ENCODE results near the gene ZNRF1. TPM values are rescaled to one million over a fixed set of nuclear protein-coding genes. Genes with fewer than 3 reads are reported as not detected.

ZNRF1 gene
- total and polyA plus RNA-seq, 2 of the 8 experiments (the other 6 are each of a cell fraction or from before 2014, with no cell fraction given): 33.5 to 52.9 TPM

DNA sequence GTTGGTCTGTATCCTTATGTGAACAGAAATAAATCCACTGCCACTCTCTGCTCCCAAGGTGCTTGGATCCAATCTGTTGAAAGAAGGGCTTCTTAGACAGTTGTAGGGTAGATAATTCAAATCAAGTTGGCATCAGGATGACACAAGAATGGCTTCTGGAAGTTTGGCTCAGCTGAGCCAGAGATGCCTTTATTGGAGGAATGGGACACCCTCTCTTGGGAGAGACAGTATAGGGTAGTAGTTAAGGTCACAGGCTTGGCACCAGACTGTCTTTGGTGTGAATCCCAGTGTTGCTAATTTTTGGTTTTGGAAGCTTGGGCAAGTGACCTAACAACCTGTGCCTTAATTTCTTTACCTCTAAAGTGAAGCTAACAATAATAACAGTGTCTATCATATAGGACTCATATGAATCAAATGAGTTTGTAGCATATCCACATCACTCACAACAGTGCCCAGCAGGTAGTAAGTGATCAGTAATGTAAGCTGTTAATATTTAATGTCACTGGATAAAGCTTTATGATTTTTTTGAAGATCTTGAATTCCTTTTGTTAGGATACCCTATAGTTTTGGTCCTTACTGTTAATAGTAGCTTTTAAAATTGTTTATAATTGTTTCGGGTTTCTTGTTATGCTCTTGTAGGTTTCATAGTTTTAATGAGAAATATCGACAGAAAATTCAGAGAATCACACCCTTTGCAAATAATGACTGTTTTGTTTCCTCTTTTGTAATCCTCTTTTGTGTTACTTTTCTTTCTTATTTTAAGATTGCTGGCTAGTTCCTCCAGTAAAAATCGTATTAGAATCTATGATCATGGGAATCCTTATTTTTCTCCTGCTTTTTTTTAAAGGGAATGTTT is 19.1 kb downstream of the ZNRF1 start:
- H3K23ac ChIP-seq (ENCODE audit: insufficient read length): no peak overlapping the region
- H2AK5ac ChIP-seq (ENCODE audit: low read depth, low read length): no peak overlapping the region
- peaks cover 13 to 92% of the 10 kb centered on the region in 2 experiments for H3K79me2 ChIP-seq (ENCODE audit: control insufficient read depth in 1 of 2, insufficient read depth in 2 of 2, low read length in 2 of 2)
- H3K4ac ChIP-seq (replicated peaks; ENCODE audit: insufficient read length, low read depth, low read length): no peak overlapping the region
- H3K79me1 ChIP-seq (ENCODE audit: low read depth, low read length): no peaks in the 10 kb centered on the region
- H3K36me3 ChIP-seq (ENCODE audit: control insufficient read depth in 2 of 4, insufficient read depth in 4 of 4, low read length in 3 of 4): peaks cover 0 to 10% (median 1%) of the 10 kb centered on the region in 4 experiments; a peak in 3 of 8 replicates
- no peak overlapping the region for H2AFZ ChIP-seq (ENCODE audit: low read length)
- no peak overlapping the region for H3K9ac ChIP-seq (replicated peaks in 1 of 4; ENCODE audit: extremely low read depth in 1 of 4, low read depth in 3 of 4, low read length in 3 of 4)
- FAIRE-seq (no peak), DNase-seq (ENCODE audit: low read depth in 1 of 2, low spot score in 2 of 2) (no peak)
- no peak overlapping the region for H2BK15ac ChIP-seq (ENCODE audit: low read length)
- no peak overlapping the region for H3K18ac ChIP-seq (ENCODE audit: extremely low read depth, low read length)
- H3K14ac ChIP-seq (ENCODE audit: insufficient read length): no peak overlapping the region
- no peak overlapping the region for H4K91ac ChIP-seq (replicated peaks; ENCODE audit: insufficient read length, low read length)
- no peak overlapping the region for H4K8ac ChIP-seq (ENCODE audit: extremely low read depth, insufficient read depth, low read length)
- ChIA-PET CTCF (ENCODE audit: partially characterized antibody) (interaction anchor here (0.9 to 1.5 kb wide), 4 partner anchors 10 to 93 kb away, joined by 3 to 5 read pairs (median 4); no protein-coding TSS in a partner anchor), POLR2A (ENCODE audit: partially characterized antibody) (interaction anchor here (1.1 kb wide), 1 partner anchor 11 kb away, joined by 4 read pairs; no protein-coding TSS in a partner anchor)
- no peak overlapping the region for H3K4me3 ChIP-seq (ENCODE audit: extremely low read depth in 1 of 4, insufficient read depth in 2 of 4, low read depth in 3 of 4, low read length in 4 of 4)
- 81% methylated on average over 3 of the region's 3 CpGs; no CpG with 5 or more reads in 1 of the 2 experiments for WGBS, 2 experiments (ENCODE audit: extremely low coverage in 1 of 2, insufficient coverage in 1 of 2, insufficient read length in 1 of 2, insufficient replicate concordance in 2 of 2, low coverage in 1 of 2, low lambda C conversion rate in 2 of 2, missing lambda C conversion rate in 1 of 2)
- no peak overlapping the region for H2BK120ac ChIP-seq (replicated peaks; ENCODE audit: low read depth, low read length)
- H3K4me1 ChIP-seq (replicated peaks in 1 of 4; ENCODE audit: control insufficient read depth in 3 of 4, insufficient read depth in 4 of 4, low read length in 3 of 4): no peaks in the 10 kb centered on the region
- no peak overlapping the region for H4K5ac ChIP-seq (ENCODE audit: insufficient read length, low read depth, low read length)
- H3K9me3 ChIP-seq (ENCODE audit: insufficient read depth in 2 of 2, low read depth in 1 of 2, low read length in 1 of 2): peaks cover 5 to 7% of the 10 kb centered on the region in 2 experiments; a peak in 2 of 4 replicates
- no peak overlapping the region for H3K56ac ChIP-seq (replicated peaks; ENCODE audit: insufficient read length, low read depth, low read length)
- H3K27me3 ChIP-seq (replicated peaks in 1 of 4; ENCODE audit: control insufficient read depth in 3 of 4, extremely low read depth in 1 of 4, insufficient read depth in 3 of 4, low read length in 3 of 4): no peaks in the 10 kb centered on the region
- TF ChIP-seq BRCA1 (IDR thresholded peaks at IDR 0.05; ENCODE audit: low read depth, low read length) (no peak), RNF2 (IDR thresholded peaks at IDR 0.05; ENCODE audit: borderline replicate concordance, low read depth, low read length, missing control alignments, poor library complexity, severe bottlenecking) (no peak), KDM5A (IDR thresholded peaks at IDR 0.05; ENCODE audit: low read length) (no peak)
- H3K23me2 ChIP-seq (ENCODE audit: low read depth, low read length): no peaks in the 10 kb centered on the region
- no peak overlapping the region for H3K4me2 ChIP-seq (ENCODE audit: insufficient read depth in 1 of 2, low read depth in 2 of 2, low read length in 2 of 2)
- H4K20me1 ChIP-seq (replicated peaks in 1 of 2; ENCODE audit: control insufficient read depth in 1 of 2, insufficient read depth in 2 of 2, low read length in 2 of 2): peaks cover 3 to 7% of the 10 kb centered on the region in 2 experiments
- no peak overlapping the region for H2BK12ac ChIP-seq (ENCODE audit: low read depth, low read length)
- H2BK5ac ChIP-seq (ENCODE audit: low read depth, low read length): no peak overlapping the region
- no peak overlapping the region for H3K27ac ChIP-seq (ENCODE audit: low read depth, low read length)
- no peak overlapping the region for H2BK20ac ChIP-seq (ENCODE audit: low read length)

Measured in H1 (cell line).